ENCODE results near the gene KDM1A.

GRCh38 chr1:23124259-23125026 is 105.2 kb downstream of the KDM1A start:
- TF ChIP-seq POLR2A (IDR thresholded peaks at IDR 0.05): no peak
- no peak for TF ChIP-seq CTCF (IDR thresholded peaks at IDR 0.05)
- no peak for TF ChIP-seq EP300 (IDR thresholded peaks at IDR 0.05)
- no peak for TF ChIP-seq POLR2AphosphoS5 (IDR thresholded peaks at IDR 0.05)
